Measurements from ENCODE around the gene PAFAH1B1.

Gene PAFAH1B1

DNA sequence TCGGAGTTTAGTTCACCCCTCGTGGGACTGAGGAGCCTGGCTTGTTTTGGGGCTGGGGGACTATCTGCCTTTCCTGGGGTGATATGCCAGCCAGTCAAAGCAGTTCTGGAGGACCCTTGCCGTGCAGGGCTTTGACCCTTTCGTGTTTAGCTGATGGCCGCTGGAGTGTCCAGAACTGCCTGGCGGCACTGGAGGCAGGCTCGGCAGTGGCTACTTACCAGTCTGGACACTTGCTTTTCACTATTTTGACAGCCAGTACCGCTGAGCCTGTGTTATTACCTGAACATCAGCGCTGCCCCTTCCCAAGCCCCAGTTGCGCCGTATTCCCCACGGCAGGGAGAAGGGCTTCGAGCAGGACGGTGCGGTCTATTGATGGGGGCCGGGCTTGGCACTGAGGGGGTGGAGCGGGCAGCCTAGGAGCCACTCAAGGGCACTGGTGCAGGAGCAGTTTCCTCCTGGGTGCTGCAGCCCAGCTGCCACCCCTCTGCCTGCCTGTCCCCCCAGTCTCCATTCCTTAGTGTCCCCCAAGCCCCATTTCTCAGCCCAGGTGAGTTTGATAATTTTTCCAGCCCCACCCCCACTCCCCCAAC, 137.4 kb downstream of the PAFAH1B1 start:
- in situ Hi-C loops (cut with HindIII; ENCODE audit: low sequenced_read_pairs): no loop called here
- TF ChIP-seq, protein P1, sequence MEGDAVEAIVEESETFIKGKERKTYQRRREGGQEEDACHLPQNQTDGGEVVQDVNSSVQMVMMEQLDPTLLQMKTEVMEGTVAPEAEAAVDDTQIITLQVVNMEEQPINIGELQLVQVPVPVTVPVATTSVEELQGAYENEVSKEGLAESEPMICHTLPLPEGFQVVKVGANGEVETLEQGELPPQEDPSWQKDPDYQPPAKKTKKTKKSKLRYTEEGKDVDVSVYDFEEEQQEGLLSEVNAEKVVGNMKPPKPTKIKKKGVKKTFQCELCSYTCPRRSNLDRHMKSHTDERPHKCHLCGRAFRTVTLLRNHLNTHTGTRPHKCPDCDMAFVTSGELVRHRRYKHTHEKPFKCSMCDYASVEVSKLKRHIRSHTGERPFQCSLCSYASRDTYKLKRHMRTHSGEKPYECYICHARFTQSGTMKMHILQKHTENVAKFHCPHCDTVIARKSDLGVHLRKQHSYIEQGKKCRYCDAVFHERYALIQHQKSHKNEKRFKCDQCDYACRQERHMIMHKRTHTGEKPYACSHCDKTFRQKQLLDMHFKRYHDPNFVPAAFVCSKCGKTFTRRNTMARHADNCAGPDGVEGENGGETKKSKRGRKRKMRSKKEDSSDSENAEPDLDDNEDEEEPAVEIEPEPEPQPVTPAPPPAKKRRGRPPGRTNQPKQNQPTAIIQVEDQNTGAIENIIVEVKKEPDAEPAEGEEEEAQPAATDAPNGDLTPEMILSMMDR (IDR thresholded peaks at IDR 0.05; ENCODE audit: low read depth, low read length): no peak
- no peak overlapping the region for H3K4me3 ChIP-seq (ENCODE audit: low read depth, low read length)
- DNase-seq (ENCODE audit: low read depth, low spot score): no peak

DNA sequence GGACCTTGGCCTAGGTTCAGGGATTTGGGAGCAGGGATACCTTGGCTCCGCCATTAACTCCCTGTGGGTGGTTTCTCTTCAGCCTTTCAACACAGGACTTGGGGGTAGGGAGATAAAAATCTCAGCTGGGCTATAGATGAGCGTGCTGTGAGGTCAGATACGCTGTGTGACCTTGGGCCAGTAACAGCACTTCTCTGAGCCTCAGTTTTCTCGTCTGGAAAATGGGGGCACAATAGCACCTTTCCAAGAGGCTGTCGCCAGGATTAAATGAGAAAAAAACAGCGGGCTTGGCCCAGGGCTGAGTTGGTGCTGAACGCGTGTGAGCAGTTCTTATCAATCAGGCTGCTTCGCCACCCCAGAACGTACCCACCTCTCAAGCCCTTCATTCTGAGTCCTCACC, 138.4 kb downstream of the PAFAH1B1 start:
- TF ChIP-seq, protein P1 (IDR thresholded peaks at IDR 0.05; ENCODE audit: low read depth, low read length): no peak
- in situ Hi-C loops (cut with HindIII; ENCODE audit: low sequenced_read_pairs): no loop called here
- no peak for DNase-seq (ENCODE audit: low read depth, low spot score)
- no peak overlapping the region for H3K4me3 ChIP-seq (ENCODE audit: low read depth, low read length)

DNA sequence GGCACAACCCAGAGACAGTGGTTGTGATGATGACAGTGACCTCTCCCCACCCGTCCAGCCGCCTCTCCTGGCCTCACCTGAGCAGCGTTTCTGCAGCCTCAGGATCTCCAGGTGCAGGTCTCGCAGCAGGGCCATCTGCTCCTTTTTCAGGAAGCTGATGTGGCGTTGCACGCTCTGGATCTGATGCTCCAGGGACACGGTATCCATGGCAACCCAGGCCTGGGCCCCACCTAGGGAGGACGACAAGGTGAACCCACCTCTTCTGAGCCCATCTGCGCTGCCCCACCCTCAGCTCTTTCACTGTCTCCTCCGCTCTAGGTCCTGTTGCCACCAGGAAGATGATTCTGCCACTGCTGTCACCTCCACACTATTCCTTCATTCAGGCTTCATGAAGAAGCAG, 141.5 kb downstream of the PAFAH1B1 start:
- in situ Hi-C loops (cut with HindIII; ENCODE audit: low sequenced_read_pairs): no loop called here
- no peak overlapping the region for H3K4me3 ChIP-seq (ENCODE audit: low read depth, low read length)
- TF ChIP-seq, protein P1 (IDR thresholded peaks at IDR 0.05; ENCODE audit: low read depth, low read length): no peak
- no peak for DNase-seq (ENCODE audit: low read depth, low spot score)

Data from astrocyte of the spinal cord (primary cell).